ENCODE data around the gene RYK. TPM values are rescaled to one million over a fixed set of nuclear protein-coding genes. Genes with fewer than 3 reads are reported as not detected.

Gene RYK
- total and polyA plus RNA-seq, 4 donors: 7.5 to 36.1 (median 15.3) TPM

GRCh38 chr3:134186391-134186790, 64.3 kb downstream of the RYK start:
- Histone ChIP-seq H3K27me3 (ENCODE audit: control insufficient read depth in 4 of 4, insufficient read depth in 4 of 4, low read length in 3 of 4) (no peaks in the 10 kb centered on the region), H3K9me3 (ENCODE audit: control insufficient read depth in 4 of 4, low read length in 3 of 4) (no peaks in the 10 kb centered on the region), H3K27ac (ENCODE audit: low read depth in 1 of 2, low read length in 2 of 2) (no peak overlapping the region), H3K4me3 (ENCODE audit: low read depth in 1 of 3, low read length in 3 of 3) (no peak overlapping the region), H3K36me3 (ENCODE audit: control insufficient read depth in 4 of 4, insufficient read depth in 3 of 4, low read depth in 1 of 4, low read length in 3 of 4) (peaks cover 0 to 3% (median under 1%) of the 10 kb centered on the region in 4 donors), H3K9ac (ENCODE audit: low read depth in 1 of 2, low read length in 2 of 2) (no peak overlapping the region), H3K4me1 (ENCODE audit: control insufficient read depth in 4 of 4, insufficient read depth in 4 of 4, low read length in 3 of 4) (no peaks in the 10 kb centered on the region)
- TF ChIP-seq HNF4A (conservative IDR thresholded peaks at IDR 0.05) (no peak), FOXA1 (IDR thresholded peaks at IDR 0.05) (no peak), FOXA2 (IDR thresholded peaks at IDR 0.05) (no peak), GABPA (IDR thresholded peaks at IDR 0.05 in 1 of 2, conservative IDR thresholded peaks at IDR 0.05 in 1 of 2) (no peak), RXRA (IDR thresholded peaks at IDR 0.05) (no peak), NR2F2 (IDR thresholded peaks at IDR 0.05) (peak; percentile 52), YY1 (IDR thresholded peaks at IDR 0.05) (no peak), HNF4G (IDR thresholded peaks at IDR 0.05) (no peak), EGR1 (IDR thresholded peaks at IDR 0.05; ENCODE audit: low read depth in 2 of 2) (no peak), SP1 (IDR thresholded peaks at IDR 0.05) (peak; percentile 9), TAF1 (conservative IDR thresholded peaks at IDR 0.05) (no peak)
- TF ChIP-seq, protein P1, sequence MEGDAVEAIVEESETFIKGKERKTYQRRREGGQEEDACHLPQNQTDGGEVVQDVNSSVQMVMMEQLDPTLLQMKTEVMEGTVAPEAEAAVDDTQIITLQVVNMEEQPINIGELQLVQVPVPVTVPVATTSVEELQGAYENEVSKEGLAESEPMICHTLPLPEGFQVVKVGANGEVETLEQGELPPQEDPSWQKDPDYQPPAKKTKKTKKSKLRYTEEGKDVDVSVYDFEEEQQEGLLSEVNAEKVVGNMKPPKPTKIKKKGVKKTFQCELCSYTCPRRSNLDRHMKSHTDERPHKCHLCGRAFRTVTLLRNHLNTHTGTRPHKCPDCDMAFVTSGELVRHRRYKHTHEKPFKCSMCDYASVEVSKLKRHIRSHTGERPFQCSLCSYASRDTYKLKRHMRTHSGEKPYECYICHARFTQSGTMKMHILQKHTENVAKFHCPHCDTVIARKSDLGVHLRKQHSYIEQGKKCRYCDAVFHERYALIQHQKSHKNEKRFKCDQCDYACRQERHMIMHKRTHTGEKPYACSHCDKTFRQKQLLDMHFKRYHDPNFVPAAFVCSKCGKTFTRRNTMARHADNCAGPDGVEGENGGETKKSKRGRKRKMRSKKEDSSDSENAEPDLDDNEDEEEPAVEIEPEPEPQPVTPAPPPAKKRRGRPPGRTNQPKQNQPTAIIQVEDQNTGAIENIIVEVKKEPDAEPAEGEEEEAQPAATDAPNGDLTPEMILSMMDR (IDR thresholded peaks at IDR 0.05; ENCODE audit: low read depth, low read length, missing input control): no peak
- TF ChIP-seq, protein P2, sequence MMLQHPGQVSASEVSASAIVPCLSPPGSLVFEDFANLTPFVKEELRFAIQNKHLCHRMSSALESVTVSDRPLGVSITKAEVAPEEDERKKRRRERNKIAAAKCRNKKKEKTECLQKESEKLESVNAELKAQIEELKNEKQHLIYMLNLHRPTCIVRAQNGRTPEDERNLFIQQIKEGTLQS (IDR thresholded peaks at IDR 0.05): no peak
- no peak for DNase-seq (ENCODE audit: low spot score)
- WGBS: 84% methylated on average over 3 of the region's 3 CpGs

GRCh38 chr3:134180761-134181160, 69.9 kb downstream of the RYK start:
- Histone ChIP-seq H3K4me1 (ENCODE audit: control insufficient read depth in 4 of 4, insufficient read depth in 4 of 4, low read length in 3 of 4) (no peaks in the 10 kb centered on the region), H3K9ac (ENCODE audit: low read depth in 1 of 2, low read length in 2 of 2) (no peak overlapping the region), H3K9me3 (ENCODE audit: control insufficient read depth in 4 of 4, low read length in 3 of 4) (no peaks in the 10 kb centered on the region), H3K36me3 (ENCODE audit: control insufficient read depth in 4 of 4, insufficient read depth in 3 of 4, low read depth in 1 of 4, low read length in 3 of 4) (peaks cover 4 to 15% (median 6%) of the 10 kb centered on the region in 4 donors), H3K27me3 (ENCODE audit: control insufficient read depth in 4 of 4, insufficient read depth in 4 of 4, low read length in 3 of 4) (no peaks in the 10 kb centered on the region), H3K4me3 (ENCODE audit: low read depth in 1 of 3, low read length in 3 of 3) (no peak overlapping the region), H3K27ac (ENCODE audit: low read depth in 1 of 2, low read length in 2 of 2) (no peak overlapping the region)
- no peak for DNase-seq (ENCODE audit: low spot score)
- TF ChIP-seq TAF1 (conservative IDR thresholded peaks at IDR 0.05) (no peak), RAD21 (IDR thresholded peaks at IDR 0.05) (no peak), NR2F2 (IDR thresholded peaks at IDR 0.05) (no peak), RXRA (IDR thresholded peaks at IDR 0.05) (no peak), FOXA2 (IDR thresholded peaks at IDR 0.05) (no peak), EGR1 (IDR thresholded peaks at IDR 0.05; ENCODE audit: low read depth in 2 of 2) (no peak), REST (IDR thresholded peaks at IDR 0.05) (no peak), YY1 (IDR thresholded peaks at IDR 0.05) (no peak), JUND (IDR thresholded peaks at IDR 0.05) (no peak)
- TF ChIP-seq, protein P2 (IDR thresholded peaks at IDR 0.05): no peak
- WGBS: 96% methylated on average over 1 of the region's 1 CpG
